Liver (tissue), 9 donors: ENCODE data around the gene KIF18B. TPM values are rescaled to one million over a fixed set of nuclear protein-coding genes. Genes with fewer than 3 reads are reported as not detected.

Experiments used
- DNase-seq: peaks from one replicate; pipeline ENCODE4 v3.0.0-alpha.2; 2017; ENCODE audit warnings: low spot score
- H3K27ac ChIP-seq, 2 donors: one replicate each; pipeline ENCODE4 v1.7.0; 2013; ENCODE audit warnings: inconsistent platforms in 2 of 2, low read length in 2 of 2, control low read depth in 1 of 2, low read depth in 1 of 2, mild to moderate bottlenecking in 1 of 2
- H3K27me3 ChIP-seq, 4 donors: one replicate each; pipeline versions ENCODE4 v1.6.1 to v1.7.0; 2013; ENCODE audit warnings: low read length in 3 of 4, inconsistent platforms in 1 of 4, mild to moderate bottlenecking in 1 of 4, moderate library complexity in 1 of 4; ENCODE audit not compliant: control insufficient read depth in 4 of 4, insufficient read depth in 4 of 4
- H3K36me3 ChIP-seq, 4 donors: one replicate each; pipeline versions ENCODE4 v1.6.1 to v1.7.0; 2013; ENCODE audit warnings: low read length in 3 of 4, mild to moderate bottlenecking in 3 of 4, low read depth in 1 of 4, moderate library complexity in 1 of 4; ENCODE audit not compliant: control insufficient read depth in 4 of 4, insufficient read depth in 3 of 4
- H3K4me1 ChIP-seq, 4 donors: one replicate each; pipeline versions ENCODE4 v1.6.1 to v1.7.0; 2013; ENCODE audit warnings: low read length in 3 of 4, mild to moderate bottlenecking in 3 of 4, moderate library complexity in 1 of 4; ENCODE audit not compliant: control insufficient read depth in 4 of 4, insufficient read depth in 4 of 4
- H3K4me3 ChIP-seq, 3 donors: one replicate each; pipeline versions ENCODE4 v1.6.1 to v1.7.0; 2013; ENCODE audit warnings: low read length in 3 of 3, control low read depth in 1 of 3, low read depth in 1 of 3, mild to moderate bottlenecking in 1 of 3
- H3K9ac ChIP-seq, 2 donors: one replicate each; pipeline ENCODE4 v1.7.0; 2013; ENCODE audit warnings: low read length in 2 of 2, mild to moderate bottlenecking in 2 of 2, moderate library complexity in 2 of 2, control low read depth in 1 of 2, low read depth in 1 of 2
- H3K9me3 ChIP-seq, 4 donors: one replicate each; pipeline versions ENCODE4 v1.6.1 to v1.7.0; 2013; ENCODE audit warnings: low read length in 3 of 4; ENCODE audit not compliant: control insufficient read depth in 4 of 4
- ATF3 ChIP-seq: IDR thresholded peaks from 2 replicates; pipeline ENCODE4 v1.6.1; 2016; ENCODE audit warnings: antibody characterized with exemption
- EGR1 ChIP-seq, 2 donors: IDR thresholded peaks; 2 replicates each; pipeline ENCODE4 v1.6.1; 2016 to 2018; ENCODE audit warnings: antibody characterized with exemption in 2 of 2, low read depth in 2 of 2
- FOXA1 ChIP-seq: IDR thresholded peaks from 2 replicates; pipeline ENCODE4 v1.6.1; 2016; ENCODE audit warnings: antibody characterized with exemption
- FOXA2 ChIP-seq: IDR thresholded peaks from 2 replicates; pipeline ENCODE4 v1.6.1; 2016; ENCODE audit warnings: antibody characterized with exemption
- GABPA ChIP-seq, 2 donors: IDR thresholded peaks in 1 of 2; conservative IDR thresholded peaks in 1 of 2; 2 replicates each; pipeline ENCODE4 v1.6.1; 2016; ENCODE audit warnings: antibody characterized with exemption in 2 of 2, mild to moderate bottlenecking in 1 of 2, moderate library complexity in 1 of 2
- HNF4A ChIP-seq, 2 donors: conservative IDR thresholded peaks; 2 replicates each; pipeline ENCODE4 v1.6.1; 2016; ENCODE audit warnings: antibody characterized with exemption in 2 of 2, mild to moderate bottlenecking in 2 of 2
- HNF4G ChIP-seq: IDR thresholded peaks from 2 replicates; pipeline ENCODE4 v1.6.1; 2016; ENCODE audit warnings: antibody characterized with exemption
- JUND ChIP-seq, 2 donors: IDR thresholded peaks; 2 replicates each; pipeline ENCODE4 v1.6.1; 2016; ENCODE audit warnings: antibody characterized with exemption in 2 of 2
- MAX ChIP-seq: IDR thresholded peaks from 2 replicates; pipeline ENCODE4 v1.6.1; 2016; ENCODE audit warnings: antibody characterized with exemption
- NR2F2 ChIP-seq: IDR thresholded peaks from 2 replicates; pipeline ENCODE4 v1.6.1; 2016; ENCODE audit warnings: antibody characterized with exemption
- RAD21 ChIP-seq, 2 donors: IDR thresholded peaks; 2 replicates each; pipeline ENCODE4 v1.6.1; 2016; ENCODE audit warnings: antibody characterized with exemption in 2 of 2, mild to moderate bottlenecking in 2 of 2
- REST ChIP-seq: IDR thresholded peaks from 2 replicates; pipeline ENCODE4 v1.6.1; 2016; ENCODE audit warnings: antibody characterized with exemption, mild to moderate bottlenecking
- RXRA ChIP-seq, 2 donors: IDR thresholded peaks; 2 replicates each; pipeline ENCODE4 v1.6.1; 2017 to 2018; ENCODE audit warnings: antibody characterized with exemption in 2 of 2, mild to moderate bottlenecking in 1 of 2
- SP1 ChIP-seq: IDR thresholded peaks from 2 replicates; pipeline ENCODE4 v1.6.1; 2018; ENCODE audit warnings: antibody characterized with exemption, mild to moderate bottlenecking
- TAF1 ChIP-seq: conservative IDR thresholded peaks from 2 replicates; pipeline ENCODE4 v1.6.1; 2016; ENCODE audit warnings: antibody characterized with exemption, mild to moderate bottlenecking
- YY1 ChIP-seq: IDR thresholded peaks from 2 replicates; pipeline ENCODE4 v1.6.1; 2016; ENCODE audit warnings: antibody characterized with exemption, mild to moderate bottlenecking
- ZBTB33 ChIP-seq: IDR thresholded peaks from 2 replicates; pipeline ENCODE4 v1.6.1; 2016; ENCODE audit warnings: antibody characterized with exemption
- WGBS: extraction: QIAGEN DNeasy Blood & Tissue Kit; methylation state at CpG from one replicate; pipeline ENCODE4 v1.1.7; 2013; 5-methylcytosine and 5-hydroxymethylcytosine counted together
- polyA plus RNA-seq, 2 donors: library from polyadenylated mRNA; stranded (reverse) in 1 of 2; unstranded in 1 of 2; fragments of 200-250 nt in 1 of 2; fragments of >200 nt in 1 of 2; fragmentation: Nextera tagmentation in 1 of 2; extraction: Ambion mirVana in 1 of 2; gene quantifications; one replicate each; pipeline versions ENCODE4 v1.2.1 to v1.2.3, GENCODE V29; 2013 to 2015
- total RNA-seq, 2 donors: library from RNA; depleted of rRNA; stranded (reverse); fragments of >200 nt; gene quantifications; one replicate each; pipeline ENCODE4 v1.2.3, GENCODE V29; 2014
- donor health status: healthy.
- donor health status: healthy.
- donor health status: healthy.
- donor health status: healthy.
- donor health status: healthy.

KIF18B gene
- total and polyA plus RNA-seq, 4 donors, result under 0.01 to 11.9 (median 0.48) TPM

GRCh38 chr17:44900894-44901293, 46.7 kb downstream of the KIF18B start:
- TF ChIP-seq GABPA (IDR thresholded peaks at IDR 0.05 in 1 of 2, conservative IDR thresholded peaks at IDR 0.05 in 1 of 2) (no peak), HNF4G (no peak), MAX (no peak), HNF4A (conservative IDR thresholded peaks at IDR 0.05) (no peak), YY1 (no peak), ZBTB33 (no peak), REST (no peak), RXRA (IDR thresholded peaks at IDR 0.05) (no peak), FOXA1 (no peak), FOXA2 (no peak), JUND (IDR thresholded peaks at IDR 0.05) (no peak), SP1 (no peak), TAF1 (no peak), ATF3 (no peak), RAD21 (IDR thresholded peaks at IDR 0.05) (no peak)
- H3K4me3 ChIP-seq, result no peak overlapping the region
- H3K27me3 ChIP-seq, result no peaks in the 10 kb centered on the region
- no peaks in the 10 kb centered on the region for H3K36me3 ChIP-seq
- H3K9ac ChIP-seq, result no peak overlapping the region
- H3K4me1 ChIP-seq, result peaks cover 6 to 22% (median 19%) of the 10 kb centered on the region in 4 donors
- DNase-seq, result no peak
- H3K9me3 ChIP-seq, result no peaks in the 10 kb centered on the region
- WGBS, result 54% methylated on average over 3 of the region's 3 CpGs
- H3K27ac ChIP-seq, result no peak overlapping the region

- no peaks in the 10 kb centered on the region for H3K9me3 ChIP-seq
- DNase-seq, result peak; percentile 94
- peaks cover 0 to 4% (median 3%) of the 10 kb centered on the region in 4 donors for H3K36me3 ChIP-seq
- peak within 1 kb of the TSS; percentile 39 to 93 for H3K9ac ChIP-seq
- H3K27ac ChIP-seq, result peak within 1 kb of the TSS; percentile 98 to 99
- WGBS, result under 1% methylated on average over 54 of the region's 54 CpGs
- H3K27me3 ChIP-seq, result no peaks in the 10 kb centered on the region
- H3K4me3 ChIP-seq, result peak within 1 kb of the TSS; percentile 73 to 100 (median 80)
- H3K4me1 ChIP-seq, result peaks cover 3 to 20% (median 19%) of the 10 kb centered on the region in 4 donors
- TF ChIP-seq EGR1 (IDR thresholded peaks at IDR 0.05; ENCODE audit: low read depth in 2 of 2), result peak in 1 of 2 donors; percentile 69
- peak in 1 of 2 donors; percentile 8 for TF ChIP-seq RAD21 (IDR thresholded peaks at IDR 0.05)
- TF ChIP-seq GABPA (IDR thresholded peaks at IDR 0.05 in 1 of 2, conservative IDR thresholded peaks at IDR 0.05 in 1 of 2), result peak; percentile 58 to 86
- TF ChIP-seq NR2F2, result no peak
- TF ChIP-seq FOXA2, result no peak
- TF ChIP-seq ZBTB33, result no peak
- peak; percentile 13 for TF ChIP-seq FOXA1
- peak; percentile 91 for TF ChIP-seq YY1
- TF ChIP-seq MAX, result peak; percentile 95
- TF ChIP-seq HNF4A (conservative IDR thresholded peaks at IDR 0.05), result no peak
- no peak for TF ChIP-seq HNF4G
- peak; percentile 63 for TF ChIP-seq SP1
- TF ChIP-seq REST, result peak; percentile 25
These were observed 48.3 kb downstream of the KIF18B start, which contains the start of gene EFTUD2 for GRCh38 chr17:44899074-44899782. TSS of gene EFTUD2 (minus strand) at chr17:44899445. CDS start at chr17:44894521, 4,924 bp downstream.
